ENCODE data around the gene PNKP. TPM values are rescaled to one million over a fixed set of nuclear protein-coding genes. Genes with fewer than 3 reads are reported as not detected.

PNKP gene
- total and polyA plus RNA-seq, 9 of the 15 experiments (the other 6 are each of a cell fraction or from before 2014, with no cell fraction given): 2.8 to 85.4 (median 25.3) TPM

- TF ChIP-seq SIN3A (IDR thresholded peaks at IDR 0.05; ENCODE audit: borderline replicate concordance in 2 of 2, control insufficient read depth in 1 of 2, low read depth in 2 of 2, low read length in 2 of 2) (peak in 1 of 2 experiments; percentile 64; a peak in 2 of 4 replicates), CAMTA2 (CRISPR knock-in tag; conservative IDR thresholded peaks at IDR 0.05) (no peak), CCNT2 (IDR thresholded peaks at IDR 0.05; ENCODE audit: borderline replicate concordance, extremely low read depth, insufficient read length, low read depth, low read length) (no peak), MCM7 (IDR thresholded peaks at IDR 0.05) (no peak), CBX3 (IDR thresholded peaks at IDR 0.05; ENCODE audit: borderline replicate concordance in 1 of 2, low read length in 2 of 2) (peak in 1 of 2 experiments; percentile 38; a peak in 1 of 3 replicates), HNRNPUL1 (IDR thresholded peaks at IDR 0.05; ENCODE audit: low read length) (no peak), NEUROD1 (IDR thresholded peaks at IDR 0.05; ENCODE audit: borderline replicate concordance, low read depth, low read length, partially characterized antibody) (peak; percentile 18), ETS2 (tag; IDR thresholded peaks at IDR 0.05; ENCODE audit: borderline replicate concordance, poor library complexity, severe bottlenecking) (no peak), PCBP1 (IDR thresholded peaks at IDR 0.05; ENCODE audit: low read depth, low read length, poor library complexity, severe bottlenecking) (no peak), ZBTB7A (IDR thresholded peaks at IDR 0.05; ENCODE audit: borderline replicate concordance, control insufficient read depth, low read depth, low read length) (no peak; the same call in 1 of the 2 replicates), NR2F6 (CRISPR knock-in tag; IDR thresholded peaks at IDR 0.05) (no peak), ZNF780A (CRISPR knock-in tag; IDR thresholded peaks at IDR 0.05) (no peak), ZNF764 (CRISPR knock-in tag; IDR thresholded peaks at IDR 0.05; ENCODE audit: low read depth) (no peak), RUNX1 (IDR thresholded peaks at IDR 0.05; ENCODE audit: low read depth) (0 out of 2 replicates have a peak, but pooled peaks have one; percentile 44), ZNF316 (IDR thresholded peaks at IDR 0.05) (peak; percentile 67), WHSC1 (IDR thresholded peaks at IDR 0.05; ENCODE audit: low read length) (no peak), BMI1 (IDR thresholded peaks at IDR 0.05; ENCODE audit: low read length) (no peak), ZNF121 (CRISPR knock-in tag; conservative IDR thresholded peaks at IDR 0.05) (no peak), ZNF146 (CRISPR knock-in tag; IDR thresholded peaks at IDR 0.05; ENCODE audit: unreplicated experiment) (no peak), STAG1 (CRISPR knock-in tag; IDR thresholded peaks at IDR 0.05; ENCODE audit: borderline replicate concordance) (no peak), HDAC6 (IDR thresholded peaks at IDR 0.05; ENCODE audit: low read depth, low read length) (no peak), HNRNPL (IDR thresholded peaks at IDR 0.05; ENCODE audit: low read depth, low read length) (no peak), RBM25 (IDR thresholded peaks at IDR 0.05; ENCODE audit: low read depth, low read length, severe bottlenecking) (no peak)
- TF ChIP-seq, protein P1, sequence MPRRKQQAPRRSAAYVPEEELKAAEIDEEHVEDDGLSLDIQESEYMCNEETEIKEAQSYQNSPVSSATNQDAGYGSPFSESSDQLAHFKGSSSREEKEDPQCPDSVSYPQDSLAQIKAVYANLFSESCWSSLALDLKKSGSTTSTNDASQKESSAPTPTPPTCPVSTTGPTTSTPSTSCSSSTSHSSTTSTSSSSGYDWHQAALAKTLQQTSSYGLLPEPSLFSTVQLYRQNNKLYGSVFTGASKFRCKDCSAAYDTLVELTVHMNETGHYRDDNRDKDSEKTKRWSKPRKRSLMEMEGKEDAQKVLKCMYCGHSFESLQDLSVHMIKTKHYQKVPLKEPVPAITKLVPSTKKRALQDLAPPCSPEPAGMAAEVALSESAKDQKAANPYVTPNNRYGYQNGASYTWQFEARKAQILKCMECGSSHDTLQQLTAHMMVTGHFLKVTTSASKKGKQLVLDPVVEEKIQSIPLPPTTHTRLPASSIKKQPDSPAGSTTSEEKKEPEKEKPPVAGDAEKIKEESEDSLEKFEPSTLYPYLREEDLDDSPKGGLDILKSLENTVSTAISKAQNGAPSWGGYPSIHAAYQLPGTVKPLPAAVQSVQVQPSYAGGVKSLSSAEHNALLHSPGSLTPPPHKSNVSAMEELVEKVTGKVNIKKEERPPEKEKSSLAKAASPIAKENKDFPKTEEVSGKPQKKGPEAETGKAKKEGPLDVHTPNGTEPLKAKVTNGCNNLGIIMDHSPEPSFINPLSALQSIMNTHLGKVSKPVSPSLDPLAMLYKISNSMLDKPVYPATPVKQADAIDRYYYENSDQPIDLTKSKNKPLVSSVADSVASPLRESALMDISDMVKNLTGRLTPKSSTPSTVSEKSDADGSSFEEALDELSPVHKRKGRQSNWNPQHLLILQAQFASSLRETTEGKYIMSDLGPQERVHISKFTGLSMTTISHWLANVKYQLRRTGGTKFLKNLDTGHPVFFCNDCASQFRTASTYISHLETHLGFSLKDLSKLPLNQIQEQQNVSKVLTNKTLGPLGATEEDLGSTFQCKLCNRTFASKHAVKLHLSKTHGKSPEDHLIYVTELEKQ (CRISPR knock-in tag; IDR thresholded peaks at IDR 0.05): no peak
- TF ChIP-seq, protein P2, sequence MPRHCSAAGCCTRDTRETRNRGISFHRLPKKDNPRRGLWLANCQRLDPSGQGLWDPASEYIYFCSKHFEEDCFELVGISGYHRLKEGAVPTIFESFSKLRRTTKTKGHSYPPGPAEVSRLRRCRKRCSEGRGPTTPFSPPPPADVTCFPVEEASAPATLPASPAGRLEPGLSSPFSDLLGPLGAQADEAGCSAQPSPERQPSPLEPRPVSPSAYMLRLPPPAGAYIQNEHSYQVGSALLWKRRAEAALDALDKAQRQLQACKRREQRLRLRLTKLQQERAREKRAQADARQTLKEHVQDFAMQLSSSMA (CRISPR knock-in tag; IDR thresholded peaks at IDR 0.05): no peak
These were observed 9.9 kb upstream of the PNKP start, which contains the start of the genes AKT1S1 and TBC1D17 (continued) for GRCh38 chr19:49877020-49877878.
